T-cell (primary cell): ENCODE results near the gene SFTA2. TPM values are rescaled to one million over a fixed set of nuclear protein-coding genes. Genes with fewer than 3 reads are reported as not detected.
A peak's percentile ranks its signal among the peaks of the same experiment; 100 is the strongest.
"Not testable (repeated sequence)": the region's sequence is repeated elsewhere in the genome, so short reads cannot be mapped to it uniquely, and the experiment has no call there.

Experiments used
- ATAC-seq, 4 experiments: fragments of 200-7000 bp in 3 of 4; fragments of 150-1000 bp in 1 of 4; cut with Tn5 transposase; replicated peaks in 1 of 4; 1 replicate in 3 of 4; 2 replicates in 1 of 4; pipeline ENCODE4 v1.10.0; 2021; ENCODE audit warnings: moderate library complexity in 3 of 4, mild to moderate bottlenecking in 2 of 4, moderate number of reproducible peaks in 1 of 4
- CTCF ChIA-PET, 2 donors: fragments of 300-600 bp; sonication (Branson Sonifier 250); formaldehyde crosslinking; loops; one replicate each; lab custom pipeline; 2022; ENCODE audit warnings: antibody characterized with exemption in 2 of 2; lab: Charles Lee
- POLR2A ChIA-PET, 2 donors: fragments of 300-600 bp; sonication (Branson Sonifier 250); formaldehyde crosslinking; loops; one replicate each; lab custom pipeline; 2022; ENCODE audit warnings: antibody characterized with exemption in 2 of 2; lab: Charles Lee
- DNase-seq, 35 experiments: peaks; one replicate each; pipeline versions ENCODE4 v3.0.0 to v3.0.0-alpha.2; 2013 to 2023
- H3K27ac ChIP-seq: one replicate; pipeline ENCODE4 v1.5.1; 2013; ENCODE audit warnings: low read length
- H3K27me3 ChIP-seq, 2 experiments: replicated peaks in 1 of 2; 1 replicate in 1 of 2; 2 replicates in 1 of 2; pipeline versions ENCODE4 v1.6.1 to v1.7.0; 2013; ENCODE audit warnings: low read length in 1 of 2, mixed read lengths in 1 of 2; ENCODE audit not compliant: control insufficient read depth in 2 of 2, insufficient read depth in 2 of 2; ENCODE audit errors: extremely low read depth in 1 of 2
- H3K36me3 ChIP-seq, 2 donors: 1 replicate in 1 of 2; 2 replicates in 1 of 2; pipeline versions ENCODE4 v1.6.1 to v1.7.0; 2013; ENCODE audit warnings: low read length in 1 of 2; ENCODE audit not compliant: control insufficient read depth in 2 of 2, insufficient read depth in 1 of 2; ENCODE audit errors: extremely low read depth in 1 of 2
- H3K4me1 ChIP-seq, 2 experiments: 1 replicate in 1 of 2; 2 replicates in 1 of 2; pipeline versions ENCODE4 v1.6.1 to v1.7.0; 2013; ENCODE audit warnings: low read length in 2 of 2, mixed read lengths in 1 of 2; ENCODE audit not compliant: insufficient read depth in 2 of 2, control insufficient read depth in 1 of 2; ENCODE audit errors: extremely low read depth in 1 of 2
- H3K4me3 ChIP-seq, 2 donors: 1 replicate in 1 of 2; 2 replicates in 1 of 2; pipeline versions ENCODE4 v1.5.1 to v1.7.0; 2013; ENCODE audit warnings: mild to moderate bottlenecking in 2 of 2, low read length in 1 of 2, moderate library complexity in 1 of 2; ENCODE audit not compliant: control insufficient read depth in 1 of 2; ENCODE audit errors: extremely low read depth in 1 of 2
- H3K9me3 ChIP-seq: 2 replicates; pipeline ENCODE4 v1.7.0; 2013
- H3K27ac Mint-ChIP-seq, 2 donors: one replicate each; pipeline ENCODE4 v1.8.0; 2020 to 2021; ENCODE audit warnings: mild to moderate bottlenecking in 2 of 2, mixed read lengths in 2 of 2
- H3K27me3 Mint-ChIP-seq, 2 donors: one replicate each; pipeline ENCODE4 v1.8.0; 2021 to 2022; ENCODE audit warnings: mixed read lengths in 2 of 2
- H3K36me3 Mint-ChIP-seq: one replicate; pipeline ENCODE4 v1.8.0; 2021; ENCODE audit warnings: mixed read lengths
- H3K4me1 Mint-ChIP-seq, 3 donors: one replicate each; pipeline ENCODE4 v1.8.0; 2020 to 2022; ENCODE audit warnings: mixed read lengths in 3 of 3, mild to moderate bottlenecking in 1 of 3
- H3K4me3 Mint-ChIP-seq, 3 donors: one replicate each; pipeline ENCODE4 v1.8.0; 2020 to 2022; ENCODE audit warnings: mild to moderate bottlenecking in 3 of 3, mixed read lengths in 3 of 3, moderate library complexity in 3 of 3
- H3K9me3 Mint-ChIP-seq, 3 donors: one replicate each; pipeline ENCODE4 v1.8.0; 2020 to 2022; ENCODE audit warnings: mixed read lengths in 3 of 3
- WGBS: methylation state at CpG from one replicate; pipeline ENCODE4 v1.1.5; 2013; ENCODE audit warnings: missing lambda C conversion rate; ENCODE audit not compliant: insufficient coverage; 5-methylcytosine and 5-hydroxymethylcytosine counted together
- total RNA-seq, 35 experiments: library from RNA in 6 of 35; stranded (reverse) in 6 of 35; fragments of 120-200 nt in 1 of 35; gene quantifications; one replicate each; pipeline versions ENCODE4 v1.2.1 to v1.2.4 and lab custom pipeline; 2013 to 2026

The SFTA2 gene
- total RNA-seq, 5 donors from 2014 or later (not counting 1 experiment from before 2014, with no cell fraction given): 0.51 to 0.67 TPM; not detected in 3

GRCh38 chr6:30907758-30908591 lies 24.0 kb downstream of the SFTA2 start, which contains the start of gene GTF2H4:
Gene GTF2H4, plus strand, starts transcription at chr6:30908207.
- under 1% methylated on average over 48 of the region's 49 CpGs for WGBS
- no peaks in the 10 kb centered on the region for H3K27me3 ChIP-seq
- no peaks in the 10 kb centered on the region for H3K27me3 Mint-ChIP-seq
- ChIA-PET CTCF (interaction anchor here in 1 of 2 donors (1.0 kb wide), 2 partner anchors 28 to 229 kb away, joined by 3 to 4 read pairs; no protein-coding TSS in a partner anchor), POLR2A (interaction anchor here (0.6 to 1.1 kb wide), 3 partner anchors 293 to 899 kb away, joined by 3 to 9 read pairs (median 3); partner anchors contain the start of gene PPP1R11 (in 1 of the 2))
- H3K4me3 ChIP-seq: peak within 1 kb of the TSS; percentile 88 to 91
- H3K36me3 ChIP-seq: peaks cover 3 to 19% of the 10 kb centered on the region in 2 donors
- peak; percentile 84 to 97 (median 93) for DNase-seq
- H3K9me3 ChIP-seq: no peaks in the 10 kb centered on the region
- H3K27ac ChIP-seq: no peak within 1 kb of the TSS
- H3K4me3 Mint-ChIP-seq: peak within 1 kb of the TSS; percentile 99 to 100 (median 99)
- peak within 1 kb of the TSS; percentile 80 to 87 for H3K27ac Mint-ChIP-seq
- H3K4me1 Mint-ChIP-seq: peaks cover 17 to 26% (median 24%) of the 10 kb centered on the region in 3 donors
- peaks cover 18% of the 10 kb centered on the region for H3K36me3 Mint-ChIP-seq
- H3K9me3 Mint-ChIP-seq: no peaks in the 10 kb centered on the region
- H3K4me1 ChIP-seq: peaks cover 6 to 20% of the 10 kb centered on the region in 2 experiments
- peak; percentile 98 to 100 (median 98) for ATAC-seq

DNA sequence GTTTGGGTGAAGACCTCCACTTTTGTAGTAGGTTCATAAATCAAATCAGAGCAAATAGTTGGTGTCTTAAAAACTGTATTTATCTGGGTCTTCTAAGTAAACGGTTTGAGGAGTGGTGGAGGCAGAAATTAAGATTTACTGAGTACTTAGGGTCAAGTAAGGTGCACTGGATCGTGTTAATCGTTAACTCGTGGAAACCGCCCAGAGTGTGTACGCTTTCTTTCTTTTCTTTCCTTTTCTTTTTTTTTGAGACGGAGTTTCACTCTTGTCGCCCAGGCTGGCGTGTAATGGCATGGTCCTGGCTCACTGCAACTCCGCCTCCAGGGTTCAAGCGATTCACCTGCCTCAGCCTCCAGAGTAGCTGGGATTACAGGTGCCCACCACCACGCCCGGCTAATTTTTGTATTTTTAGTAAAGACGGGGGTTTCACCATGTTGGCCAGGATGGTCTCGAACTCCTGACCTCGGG lies 24.6 kb downstream of the SFTA2 start:
- H3K27ac Mint-ChIP-seq: peak overlapping the region in 1 of 2 donors; percentile 87

DNA sequence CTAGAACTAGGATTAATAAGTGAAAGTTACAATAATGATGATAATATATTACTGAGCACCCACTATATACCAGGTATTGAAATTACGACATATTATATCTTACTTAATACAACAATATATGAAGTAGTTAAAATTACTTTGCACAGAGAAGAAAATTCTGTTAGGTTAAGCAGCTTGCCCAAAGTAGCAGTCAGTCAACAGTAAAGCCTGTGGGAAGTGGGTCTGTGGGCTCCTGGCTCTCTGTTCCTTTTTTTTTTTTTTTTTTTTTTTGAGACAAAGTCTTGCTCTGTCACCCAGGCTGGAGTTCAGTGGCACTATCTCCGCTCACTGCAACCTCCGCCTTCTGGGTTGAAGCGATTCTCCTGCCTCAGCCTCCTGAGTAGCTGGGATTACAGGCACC lies 28.7 kb downstream of the SFTA2 start:
- Histone ChIP-seq H3K9me3 (no peaks in the 10 kb centered on the region), H3K27me3 (no peaks in the 10 kb centered on the region), H3K4me3 (no peak overlapping the region), H3K36me3 (peaks cover 6% of the 10 kb centered on the region in 2 donors), H3K27ac (no peak overlapping the region), H3K4me1 (peaks cover 0 to 8% of the 10 kb centered on the region in 2 experiments)
- POLR2A ChIA-PET: no interaction called here
- Mint-ChIP-seq H3K4me1 (peaks cover 8 to 14% (median 13%) of the 10 kb centered on the region in 3 donors), H3K4me3 (no peak overlapping the region), H3K27ac (no peak overlapping the region), H3K36me3 (peaks cover 6% of the 10 kb centered on the region), H3K9me3 (no peaks in the 10 kb centered on the region), H3K27me3 (no peaks in the 10 kb centered on the region)
- no CpG with 5 or more reads among the region's 4 CpGs for WGBS
- CTCF ChIA-PET: interaction anchor here in 1 of 2 donors (0.6 kb wide), 1 partner anchor 421 kb away, joined by 3 read pairs; no protein-coding TSS in a partner anchor
- no peak for DNase-seq
- no peak for ATAC-seq

More for the DNA sequence above, 24.6 kb downstream of the SFTA2 start:
- H3K27me3 ChIP-seq, ATAC-seq, H3K9me3 Mint-ChIP-seq, DNase-seq, H3K27me3 Mint-ChIP-seq, H3K27ac ChIP-seq, H3K9me3 ChIP-seq: not testable (repeated sequence)
- CTCF ChIA-PET: interaction anchor here in 1 of 2 donors (1.0 kb wide), 2 partner anchors 27 to 228 kb away, joined by 3 to 4 read pairs; no protein-coding TSS in a partner anchor
- H3K4me1 Mint-ChIP-seq: peaks cover 17 to 27% (median 25%) of the 10 kb centered on the region in 3 donors
- POLR2A ChIA-PET: interaction anchor here (0.6 to 1.1 kb wide), 3 partner anchors 293 to 900 kb away, joined by 3 to 9 read pairs (median 3); partner anchors contain the start of gene PPP1R11 (in 1 of the 2)
- WGBS: 51% methylated on average over 12 of the region's 16 CpGs
- Histone ChIP-seq H3K4me3 (peak overlapping the region; percentile 88 to 91), H3K36me3 (peaks cover 1 to 19% of the 10 kb centered on the region in 2 donors), H3K4me1 (peaks cover 6 to 20% of the 10 kb centered on the region in 2 experiments)
- H3K36me3 Mint-ChIP-seq: peaks cover 14% of the 10 kb centered on the region
- peak overlapping the region; percentile 99 to 100 (median 99) for H3K4me3 Mint-ChIP-seq

DNA sequence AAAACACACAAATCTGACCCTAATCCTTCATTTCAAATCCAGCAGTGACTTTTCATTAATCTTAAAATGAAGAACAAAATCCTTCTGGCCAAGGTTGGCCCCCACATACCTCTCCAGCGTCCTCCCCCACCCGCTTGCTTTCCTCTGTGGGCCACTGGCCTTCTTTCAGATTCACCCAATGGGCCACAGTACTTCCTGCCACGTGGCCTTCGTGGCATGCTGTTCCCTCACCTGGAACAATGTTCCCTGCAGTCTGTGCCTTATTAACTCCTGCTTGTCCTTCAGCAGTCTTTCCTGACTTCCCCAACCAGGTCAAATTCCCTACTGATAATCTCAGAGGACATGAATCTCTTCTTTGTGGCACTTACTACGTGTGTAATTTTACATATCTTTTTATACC lies 29.3 kb downstream of the SFTA2 start:
- peaks cover 2 to 9% (median 8%) of the 10 kb centered on the region in 3 donors for H3K4me1 Mint-ChIP-seq
- CTCF ChIA-PET: interaction anchor here in 1 of 2 donors (0.6 kb wide), 1 partner anchor 420 kb away, joined by 3 read pairs; no protein-coding TSS in a partner anchor

DNA sequence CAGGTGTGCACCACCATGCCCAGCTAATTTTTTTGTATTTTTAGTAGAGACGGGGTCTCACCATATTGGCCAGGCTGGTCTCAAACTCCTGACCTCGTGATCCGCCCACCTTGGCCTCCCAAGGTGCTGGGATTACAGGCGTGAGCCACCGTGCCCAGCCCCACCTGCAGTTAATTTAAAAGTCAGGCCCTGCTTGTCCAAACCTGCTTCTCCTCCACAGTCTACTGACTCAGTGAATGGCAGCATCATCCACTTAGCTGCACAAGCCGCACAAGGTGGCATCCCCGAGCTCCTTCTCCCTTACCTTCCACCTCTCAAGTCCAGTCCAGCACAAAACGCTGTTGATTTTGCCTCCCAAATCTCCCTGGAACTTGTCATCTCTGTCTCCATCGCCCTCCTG lies 29.8 kb downstream of the SFTA2 start:
- ATAC-seq, H3K4me3 Mint-ChIP-seq: not testable (repeated sequence)

More for the DNA sequence above, 29.3 kb downstream of the SFTA2 start:
- Histone ChIP-seq H3K27me3 (no peaks in the 10 kb centered on the region), H3K27ac (no peak overlapping the region), H3K4me1 (peaks cover 0 to 5% of the 10 kb centered on the region in 2 experiments), H3K36me3 (peaks cover 6 to 10% of the 10 kb centered on the region in 2 donors), H3K4me3 (no peak overlapping the region), H3K9me3 (no peaks in the 10 kb centered on the region)
- H3K27me3 Mint-ChIP-seq: no peaks in the 10 kb centered on the region
- no peak for ATAC-seq
- H3K36me3 Mint-ChIP-seq: peaks cover 11% of the 10 kb centered on the region
- no peaks in the 10 kb centered on the region for H3K9me3 Mint-ChIP-seq
- no peak for DNase-seq
- H3K4me3 Mint-ChIP-seq: no peak overlapping the region
- H3K27ac Mint-ChIP-seq: no peak overlapping the region
- POLR2A ChIA-PET: no interaction called here
- 48% methylated on average over 4 of the region's 5 CpGs for WGBS

DNA sequence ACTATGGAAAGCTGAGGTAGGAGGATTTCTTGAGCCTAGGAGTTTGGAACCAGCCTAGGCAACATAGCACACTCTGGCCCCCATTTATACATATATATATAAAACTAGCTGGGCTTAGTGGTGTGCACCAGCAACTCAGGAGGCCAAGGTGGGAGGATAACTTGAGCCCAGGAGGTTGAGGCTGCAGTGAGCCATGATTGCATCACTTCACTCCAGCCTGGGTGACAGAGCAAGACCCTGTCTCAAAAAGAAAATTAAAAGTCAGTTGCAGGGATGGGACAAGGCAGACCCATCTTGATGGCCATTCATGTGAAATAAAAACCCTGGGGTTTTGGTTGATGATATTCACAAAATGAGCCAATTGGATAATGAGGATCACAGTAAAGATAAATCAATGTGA lies 30.5 kb downstream of the SFTA2 start:
- POLR2A ChIA-PET: interaction anchor here in 1 of 2 donors (0.6 kb wide), 1 partner anchor 12 kb away, joined by 5 read pairs; no protein-coding TSS in a partner anchor
- H3K27ac Mint-ChIP-seq: no peak overlapping the region
- no peaks in the 10 kb centered on the region for H3K9me3 ChIP-seq
- peaks cover 11% of the 10 kb centered on the region for H3K36me3 Mint-ChIP-seq
- H3K4me3 Mint-ChIP-seq: no peak overlapping the region
- ATAC-seq (no peak), DNase-seq (no peak)
- H3K4me1 Mint-ChIP-seq: peaks cover 0 to 5% (median 0%) of the 10 kb centered on the region in 3 donors
- H3K27me3 Mint-ChIP-seq: no peaks in the 10 kb centered on the region
- no peaks in the 10 kb centered on the region for H3K4me1 ChIP-seq
- no peak overlapping the region for H3K4me3 ChIP-seq
- no peak overlapping the region for H3K27ac ChIP-seq
- H3K9me3 Mint-ChIP-seq: no peaks in the 10 kb centered on the region
- no peaks in the 10 kb centered on the region for H3K27me3 ChIP-seq
- CTCF ChIA-PET: interaction anchor here in 1 of 2 donors (0.5 kb wide), 1 partner anchor 1967 kb away, joined by 4 read pairs; no protein-coding TSS in a partner anchor
- H3K36me3 ChIP-seq: peaks cover 6 to 10% of the 10 kb centered on the region in 2 donors

More for the DNA sequence above, 29.8 kb downstream of the SFTA2 start:
- H3K9me3 Mint-ChIP-seq, H3K27ac ChIP-seq, H3K4me3 ChIP-seq, H3K9me3 ChIP-seq, POLR2A ChIA-PET, H3K4me1 ChIP-seq, H3K4me1 Mint-ChIP-seq, H3K27me3 ChIP-seq, H3K36me3 ChIP-seq, CTCF ChIA-PET, H3K27me3 Mint-ChIP-seq, H3K27ac Mint-ChIP-seq, DNase-seq: not testable (repeated sequence)
- peaks cover 11% of the 10 kb centered on the region for H3K36me3 Mint-ChIP-seq
- 88% methylated on average over 7 of the region's 9 CpGs for WGBS
